Measurements from ENCODE around the gene INMT.

DNA sequence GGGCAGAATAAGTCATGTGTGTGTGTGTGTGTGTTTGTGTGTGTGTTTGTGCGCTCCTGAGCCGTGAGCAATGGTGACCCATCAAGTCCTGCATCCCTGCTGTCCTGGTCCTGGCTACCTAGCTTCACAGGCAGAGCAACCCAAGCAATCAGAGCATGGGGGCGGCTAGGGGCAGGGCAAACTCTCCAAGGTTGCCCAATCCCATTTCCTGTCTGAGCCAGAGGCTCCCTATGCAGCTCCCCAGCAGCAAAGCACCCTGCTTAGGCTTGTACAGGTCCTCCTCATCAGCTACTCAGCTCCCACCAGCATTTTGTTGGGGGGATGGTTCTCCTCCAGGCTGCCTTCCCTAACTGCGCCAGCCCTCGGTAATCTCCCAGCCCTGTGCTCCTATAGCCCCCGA lies 38.5 kb upstream of the INMT start:
- TF ChIP-seq GATA3 (IDR thresholded peaks at IDR 0.05; ENCODE audit: low read depth, low read length) (no peak), GATA2 (IDR thresholded peaks at IDR 0.05; ENCODE audit: low read depth, low read length) (no peak)

All from SH-SY5Y (cell line).